Activated CD8-positive, alpha-beta memory T cell treated with anti-CD3 and anti-CD28 coated beads, Interleukin-2, amount 50 U/mL, for 24 hours (primary cell): ENCODE data around the gene TNFRSF1B.
A peak's percentile ranks its signal among the peaks of the same experiment; 100 is the strongest.

Experiments used
- DNase-seq: peaks from one replicate; pipeline ENCODE4 v3.0.0-alpha.2; 2020; ENCODE audit errors: extremely low read depth

The TNFRSF1B gene

DNA sequence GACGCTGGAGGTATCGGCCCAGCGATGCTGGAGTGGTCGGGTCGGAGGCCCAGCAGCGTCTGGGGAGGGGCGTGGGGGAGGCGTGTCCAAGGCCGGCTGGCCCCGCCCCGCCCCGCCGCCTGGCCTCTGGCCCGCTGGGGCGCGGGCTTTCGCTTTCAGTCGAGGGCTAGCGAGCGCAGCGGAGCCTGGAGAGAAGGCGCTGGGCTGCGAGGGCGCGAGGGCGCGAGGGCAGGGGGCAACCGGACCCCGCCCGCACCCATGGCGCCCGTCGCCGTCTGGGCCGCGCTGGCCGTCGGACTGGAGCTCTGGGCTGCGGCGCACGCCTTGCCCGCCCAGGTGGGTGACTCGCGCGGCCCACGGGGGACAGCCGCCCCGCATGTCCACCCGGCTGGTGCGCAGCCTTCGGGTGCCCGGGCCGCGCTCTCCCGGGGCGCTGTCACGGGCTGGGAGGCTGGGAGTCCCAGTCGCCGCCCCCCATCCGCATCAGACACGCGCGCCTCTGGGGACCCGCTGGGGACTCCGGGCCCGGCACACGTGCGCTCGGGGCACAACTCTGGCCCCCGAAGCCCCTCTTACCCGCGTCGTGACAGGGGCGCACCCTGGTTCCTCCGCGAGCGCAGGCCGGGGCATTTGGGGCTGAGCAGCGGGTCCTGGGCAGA lies at the start of gene TNFRSF1B:
TNFRSF1B (plus strand) TSS at position 158 of the 659 bp plus-strand sequence; CDS start at position 259, 101 bp downstream.
- DNase-seq = no peak

DNA sequence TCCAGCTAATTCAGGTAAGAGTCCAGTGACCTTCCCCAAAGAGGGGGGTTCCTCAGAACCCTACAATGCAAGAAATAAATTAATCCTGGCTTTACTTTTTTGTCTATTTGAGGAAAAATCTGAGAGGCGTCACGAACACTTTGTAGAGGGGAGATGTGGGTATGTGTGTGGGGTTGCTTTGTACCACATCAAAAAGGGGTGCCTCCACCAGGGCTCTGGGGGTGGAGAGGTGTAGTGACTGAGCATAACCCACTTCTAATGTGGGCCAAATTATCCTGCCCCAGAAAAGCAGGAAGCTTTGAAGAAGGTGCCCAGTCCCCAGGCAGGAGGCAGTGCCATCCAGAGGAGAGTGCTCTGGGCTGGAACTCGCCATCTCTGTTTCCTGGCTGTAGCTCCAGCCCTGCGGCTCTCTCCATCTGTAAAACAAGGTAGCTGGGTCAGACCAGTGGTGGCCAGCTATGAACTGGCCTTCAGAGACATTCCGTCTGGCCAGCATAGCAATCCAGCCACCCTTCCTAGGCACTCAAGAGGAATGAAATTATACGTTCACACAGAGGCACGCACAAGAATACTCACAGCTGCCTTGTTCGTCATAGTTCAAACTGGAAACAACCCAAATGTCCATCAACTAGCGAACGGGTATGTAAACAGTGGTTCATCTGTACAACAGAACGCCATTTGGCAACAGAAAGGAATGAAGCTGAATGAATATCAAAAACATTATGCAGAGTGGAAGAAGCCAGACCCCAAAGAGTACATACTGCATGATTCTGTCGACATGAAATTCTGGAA lies 45.4 kb upstream of the TNFRSF1B start:
- DNase-seq = no peak

DNA sequence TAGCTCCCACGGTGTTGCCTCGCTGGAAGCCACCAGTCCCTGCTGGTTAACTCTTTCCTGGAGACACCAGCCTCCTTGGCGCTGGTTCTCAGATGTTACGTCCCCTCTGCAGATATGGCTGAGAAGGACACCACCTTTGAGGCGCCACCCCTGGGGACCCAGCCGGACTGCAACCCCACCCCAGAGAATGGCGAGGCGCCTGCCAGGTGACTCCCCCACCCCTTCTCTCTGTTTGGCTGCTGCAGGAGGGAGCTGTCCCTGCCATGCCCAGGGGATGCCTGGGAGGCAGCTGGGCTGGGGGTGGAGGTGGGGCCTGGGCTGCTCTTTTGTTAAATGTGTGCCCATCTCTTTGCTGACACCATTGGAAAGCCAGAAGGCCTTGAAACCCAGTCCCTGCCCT lies 43.6 kb upstream of the TNFRSF1B start:
- no peak for DNase-seq

DNA sequence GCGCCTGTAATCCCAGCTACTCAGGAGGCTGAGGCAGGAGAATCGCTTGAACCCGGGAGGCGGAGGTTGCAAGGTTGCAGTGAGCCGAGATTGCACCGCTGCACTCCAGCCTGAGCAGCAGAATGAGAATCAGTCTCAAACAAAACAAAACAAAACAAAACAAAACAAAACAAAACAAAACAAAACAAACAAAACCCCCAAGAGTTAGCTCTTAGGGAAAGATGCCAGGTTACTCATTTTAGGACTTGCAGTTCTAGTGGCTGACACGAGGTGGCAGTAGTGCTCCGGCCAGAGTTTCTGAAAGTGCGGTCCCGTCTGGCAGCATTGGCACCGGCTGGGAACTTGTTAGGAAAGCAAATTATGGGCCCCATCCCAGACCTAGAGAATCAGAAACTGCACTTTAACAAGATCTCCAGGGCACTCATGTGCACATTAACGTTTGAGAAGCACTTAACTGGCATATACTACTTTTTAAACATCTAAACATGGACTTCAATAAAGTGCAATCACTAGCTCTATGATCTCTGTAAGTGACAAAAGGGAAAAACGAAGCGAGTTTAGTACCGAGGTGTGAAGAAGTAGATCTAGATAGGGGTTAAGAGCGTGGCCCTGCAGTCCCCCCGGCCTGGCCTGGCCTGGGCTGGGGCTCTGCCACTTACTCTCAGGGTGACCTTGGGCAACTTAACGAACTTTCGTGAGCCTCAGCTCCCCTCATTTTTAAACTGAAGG lies 41.9 kb upstream of the TNFRSF1B start:
- DNase-seq = peak; percentile 55

GRCh38 chr1:12125422-12126355 lies 41.1 kb upstream of the TNFRSF1B start:
- no peak for DNase-seq

GRCh38 chr1:12126781-12127180 lies 40.0 kb upstream of the TNFRSF1B start:
- DNase-seq = no peak

DNA sequence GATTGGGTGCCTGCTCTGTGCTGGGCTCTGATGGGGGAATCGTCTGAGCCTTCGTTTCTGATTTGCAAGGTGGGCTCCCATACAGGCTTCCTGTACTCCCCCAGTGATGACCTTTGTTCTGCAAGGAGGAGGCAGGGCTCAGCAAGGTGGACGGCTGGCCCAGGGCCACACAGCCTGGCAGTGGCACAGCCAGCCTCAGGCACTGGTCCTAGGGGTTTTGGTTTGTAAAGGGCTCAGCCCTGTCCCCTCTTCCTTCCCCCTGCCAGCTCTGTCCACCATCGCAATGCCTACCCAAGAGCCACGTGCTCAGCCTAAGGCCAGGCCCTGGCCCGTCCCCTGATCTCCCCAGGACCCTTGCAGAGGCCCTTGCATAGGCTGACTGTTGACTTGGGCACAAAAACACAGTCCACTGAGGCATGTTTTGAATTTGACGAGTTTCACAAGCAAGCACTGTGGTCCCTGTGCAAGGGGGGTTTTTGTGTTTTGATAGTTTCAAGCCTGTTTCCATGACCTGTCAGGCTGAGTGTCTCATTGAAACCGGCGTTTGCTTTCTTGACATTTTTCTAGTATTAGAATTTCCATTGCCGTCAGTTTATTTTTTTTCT lies 39.5 kb upstream of the TNFRSF1B start:
- no peak for DNase-seq

DNA sequence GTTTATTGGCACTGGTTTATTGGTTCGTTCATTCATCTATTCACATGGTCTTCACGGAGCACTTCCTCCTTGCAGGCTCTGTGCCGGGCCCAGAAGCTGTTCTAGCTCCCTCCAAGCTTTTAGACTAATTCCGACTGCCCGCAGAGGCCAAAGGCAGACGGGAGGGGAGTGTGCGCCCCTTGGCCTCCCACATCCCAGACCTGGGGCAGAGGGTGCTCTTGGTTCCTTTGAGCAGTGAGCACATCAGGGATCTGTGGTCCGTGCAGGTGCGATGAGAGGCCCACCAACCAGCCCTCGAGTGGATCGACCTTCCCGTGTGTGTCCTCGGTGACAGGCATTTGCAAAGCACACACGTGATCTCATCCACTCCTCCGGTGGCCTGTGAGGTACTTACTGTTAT lies 38.7 kb upstream of the TNFRSF1B start:
- no peak for DNase-seq

- DNase-seq = no peak
These were observed 37.2 kb upstream of the TNFRSF1B start for GRCh38 chr1:12129624-12130023.

DNA sequence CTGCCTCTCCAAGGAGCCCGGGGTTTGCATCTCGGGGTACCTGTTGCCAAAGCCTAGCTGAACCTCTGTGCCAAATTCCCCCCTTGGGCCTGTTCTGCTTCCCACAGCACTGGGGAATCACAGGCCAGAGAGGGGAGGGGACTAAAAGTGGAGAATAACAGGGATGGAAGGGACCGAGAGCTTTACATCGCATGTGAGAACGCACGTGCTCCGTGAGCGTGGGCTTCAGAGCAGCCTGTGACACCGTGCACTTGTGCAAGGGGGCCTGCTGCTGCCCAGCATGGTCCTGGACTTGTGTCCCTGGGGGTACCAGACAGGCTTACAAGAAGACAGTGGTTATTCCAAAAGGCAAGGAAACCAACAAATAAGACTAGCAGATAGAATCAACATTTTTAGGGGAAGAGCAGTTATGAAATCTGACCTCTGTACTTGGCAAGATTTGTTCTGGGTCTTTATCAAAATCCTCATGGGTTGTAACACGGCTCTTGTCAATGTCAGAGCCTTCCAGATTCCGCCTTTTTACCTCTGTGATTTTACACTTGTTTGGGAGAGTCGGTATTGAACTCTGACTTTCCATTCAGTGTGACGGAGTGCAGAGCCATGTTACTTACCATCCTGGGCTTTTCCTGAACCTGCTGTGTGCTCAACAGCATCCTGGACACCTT lies 36.2 kb upstream of the TNFRSF1B start:
- DNase-seq = no peak

DNA sequence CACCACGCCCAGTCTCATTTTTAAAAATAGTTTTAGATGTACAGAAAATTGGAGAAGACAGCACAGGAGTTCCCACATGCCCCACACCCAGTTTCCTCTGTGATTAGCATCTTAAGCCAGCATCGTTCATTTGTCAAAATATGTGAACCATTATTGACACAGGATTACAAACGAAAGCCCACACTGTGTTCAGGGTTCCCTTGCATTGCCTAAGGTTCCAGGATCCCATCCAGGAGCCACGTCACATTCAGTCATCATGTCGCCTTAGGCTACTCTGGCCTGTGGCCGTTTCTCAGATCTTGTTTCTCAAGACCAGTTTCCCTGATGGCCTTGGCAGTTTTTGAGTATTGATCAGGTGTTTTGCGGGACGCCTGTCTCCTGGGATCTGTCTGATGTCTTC lies 34.7 kb upstream of the TNFRSF1B start:
- DNase-seq = no peak

DNA sequence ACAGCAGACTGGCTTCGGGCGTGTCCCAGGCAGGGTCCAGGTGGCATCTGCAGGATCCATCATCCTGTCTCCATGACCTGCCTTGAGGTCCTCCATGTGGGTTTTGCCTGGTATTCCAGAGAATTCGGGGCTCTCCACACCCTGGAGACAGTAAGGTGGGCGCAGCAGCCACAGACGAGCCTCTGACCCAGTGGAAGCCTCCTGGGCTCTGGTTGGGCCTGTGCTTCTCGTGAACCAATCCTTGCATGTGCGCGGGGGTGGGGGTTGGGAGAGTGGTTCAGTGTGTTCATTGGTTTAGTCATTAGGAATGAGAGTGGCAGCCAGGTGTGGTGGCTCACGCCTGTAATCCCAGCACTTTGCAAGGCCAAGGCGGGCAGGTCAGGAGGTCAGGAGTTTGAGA lies 32.1 kb upstream of the TNFRSF1B start:
- DNase-seq = no peak

DNA sequence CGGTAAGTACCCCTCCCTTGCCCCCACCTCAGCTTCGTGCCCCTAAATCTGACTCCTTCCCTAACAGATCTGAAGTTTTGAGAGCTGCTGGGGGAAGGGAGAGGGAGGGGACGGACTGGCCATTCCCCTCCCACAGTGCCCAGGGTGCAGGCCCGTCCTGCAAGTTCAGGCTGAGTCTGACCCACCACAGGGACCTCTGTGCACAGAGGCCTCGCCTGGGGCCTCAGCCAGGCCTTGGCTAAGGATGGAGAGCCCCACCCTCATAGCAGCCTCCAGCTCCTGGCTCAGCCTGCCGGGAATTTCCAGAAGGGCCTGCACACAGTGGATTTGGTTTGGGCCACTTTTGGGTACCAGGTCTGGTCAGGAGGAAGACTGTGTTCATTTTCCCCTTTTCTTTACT lies 31.2 kb upstream of the TNFRSF1B start:
- no peak for DNase-seq

- no peak for DNase-seq
These were observed 29.7 kb upstream of the TNFRSF1B start for GRCh38 chr1:12136916-12137610.

DNA sequence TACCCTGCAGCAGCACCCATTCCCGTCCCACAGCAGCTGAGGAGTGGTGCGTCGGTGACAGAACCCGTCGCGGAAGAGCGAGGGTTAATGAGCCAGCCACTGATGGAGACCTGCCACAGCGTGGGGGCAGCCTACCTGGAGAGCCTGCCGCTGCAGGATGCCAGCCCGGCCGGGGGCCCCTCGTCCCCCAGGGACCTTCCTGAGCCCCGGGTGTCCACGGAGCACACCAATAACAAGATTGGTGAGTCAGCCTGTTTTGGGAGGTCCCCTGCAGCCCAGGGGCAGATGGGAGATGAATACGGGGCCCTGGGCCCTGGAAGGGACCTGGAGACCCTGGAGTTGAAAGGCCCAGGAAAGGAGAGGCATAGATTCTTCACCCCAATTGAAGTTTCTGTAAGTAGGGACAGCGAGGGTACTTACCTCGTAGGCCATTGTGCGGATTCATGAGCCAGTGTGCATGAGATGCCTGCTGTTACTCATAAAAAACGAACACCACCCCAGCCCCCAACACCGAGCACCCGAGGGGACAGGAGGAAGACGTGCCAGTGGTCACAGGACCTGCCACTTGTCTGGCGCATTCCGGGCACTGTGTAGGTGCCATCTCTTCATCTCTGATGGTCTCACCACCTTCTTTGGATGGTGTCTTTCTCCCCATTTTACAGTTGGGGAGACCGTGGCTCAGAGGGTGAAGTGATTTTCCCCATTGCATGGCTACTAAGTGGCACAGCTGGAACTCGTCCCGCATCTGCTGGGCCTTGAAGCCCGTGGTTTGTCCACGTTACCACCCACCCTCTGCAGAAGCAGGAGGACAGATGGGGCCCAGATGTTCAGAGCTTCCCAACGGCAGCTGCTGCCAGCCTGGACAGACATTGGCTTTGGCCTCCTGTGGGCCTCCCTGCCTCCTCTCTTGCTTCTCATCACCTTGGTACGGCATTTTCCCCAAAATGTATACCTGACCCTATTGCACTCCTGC lies 28.3 kb upstream of the TNFRSF1B start:
- DNase-seq = no peak

DNA sequence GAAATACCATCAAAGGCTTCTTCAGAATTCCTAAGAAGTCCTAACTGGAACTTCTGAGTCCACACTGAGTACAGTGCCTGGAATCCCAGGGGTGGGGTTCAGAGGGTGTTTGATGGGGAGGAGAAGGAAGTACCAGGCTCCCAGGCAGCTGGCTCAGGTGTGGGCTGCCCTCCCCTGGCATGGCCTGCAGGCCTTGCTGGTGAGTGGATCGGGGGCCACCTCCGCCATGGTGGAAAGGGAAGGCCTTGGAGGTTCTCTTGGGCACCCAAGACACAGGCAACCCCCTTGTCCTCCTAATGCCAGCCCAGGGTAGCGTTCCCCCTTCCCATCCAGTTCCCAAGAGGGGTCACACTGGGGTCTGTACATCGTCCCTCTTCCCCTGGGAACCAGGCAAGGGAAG lies 26.8 kb upstream of the TNFRSF1B start:
- DNase-seq = no peak

DNA sequence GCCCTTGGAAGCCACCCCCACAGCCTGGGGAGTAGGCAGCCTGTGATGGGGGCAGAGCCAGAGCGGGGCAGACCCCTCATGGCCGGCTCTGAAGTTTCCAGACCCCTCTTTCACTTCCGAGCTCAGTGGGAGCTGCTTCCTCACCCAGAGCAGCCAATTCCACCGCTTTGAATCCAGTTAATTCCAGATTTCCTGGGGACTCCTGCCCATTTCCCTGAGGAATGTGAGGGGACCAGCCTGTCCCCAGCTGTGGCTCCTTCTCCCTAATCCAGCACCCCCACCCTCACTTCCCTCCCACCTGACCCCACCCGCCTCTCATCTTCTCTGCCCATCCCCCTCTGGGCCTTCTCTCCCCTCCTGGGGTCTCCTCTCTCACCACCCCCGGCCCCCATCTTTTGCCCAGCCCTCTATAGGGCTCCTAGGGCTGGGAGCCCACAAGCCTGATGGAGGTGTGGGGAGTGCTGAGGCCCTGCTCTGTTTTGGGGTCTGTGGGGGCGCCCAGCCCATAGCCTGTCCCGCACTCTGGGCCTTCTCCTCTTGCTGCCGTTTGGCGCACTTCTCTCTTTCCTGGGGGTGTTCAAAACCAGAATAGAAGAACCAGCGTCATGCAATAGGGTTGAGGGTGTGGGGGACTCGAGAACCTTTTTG lies 26.2 kb upstream of the TNFRSF1B start:
- no peak for DNase-seq

DNA sequence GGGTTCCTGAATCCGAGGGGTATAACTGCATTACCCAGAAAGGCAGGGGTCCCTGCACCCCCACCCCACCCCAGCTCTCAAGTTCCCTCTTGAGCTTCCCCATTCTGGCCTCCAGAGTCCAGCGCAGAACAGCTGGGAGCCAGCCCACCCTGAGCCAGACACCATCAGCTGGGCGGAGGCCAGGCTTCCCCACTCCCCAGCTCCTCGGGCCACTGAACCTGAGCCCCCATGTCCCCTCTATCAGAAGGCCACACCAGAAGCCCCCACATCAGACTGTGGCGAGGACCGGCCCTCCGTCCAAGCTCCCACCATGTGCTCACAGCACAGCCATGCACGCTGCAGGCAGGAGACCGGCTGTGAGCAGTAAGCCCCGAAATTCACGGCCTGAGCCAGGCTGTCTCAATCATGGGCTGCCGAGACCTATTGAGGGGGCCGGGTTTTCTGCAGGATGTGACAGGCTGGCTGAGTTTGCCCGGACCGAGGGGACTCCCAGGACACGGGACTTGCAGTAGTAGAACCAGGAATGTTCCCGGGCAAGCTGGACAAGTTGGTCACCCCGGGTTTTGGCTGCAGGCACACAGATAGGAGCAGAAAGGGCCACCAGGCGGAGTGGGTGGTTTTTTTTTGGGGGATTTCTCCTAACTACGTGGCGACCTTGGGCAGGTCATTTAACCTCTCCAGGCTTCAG lies 25.5 kb upstream of the TNFRSF1B start:
- DNase-seq = no peak
